Ureter (tissue), 1 donor: Measurements from ENCODE around the gene G6PC1. TPM values are rescaled to one million over a fixed set of nuclear protein-coding genes. Genes with fewer than 3 reads are reported as not detected.

Experiments
- DNase-seq: peaks from one replicate; pipeline ENCODE4 v3.0.0-alpha.2; 2020; ENCODE audit warnings: low spot score
- total RNA-seq: library from RNA; stranded (reverse); gene quantifications from one replicate; pipeline ENCODE4 v1.2.4, GENCODE V29; 2023
- donor health status: DM: yes; HTN: yes; CAD: no.

G6PC1 gene
- total RNA-seq, 1 donor from 2014 or later, result not detected

DNA sequence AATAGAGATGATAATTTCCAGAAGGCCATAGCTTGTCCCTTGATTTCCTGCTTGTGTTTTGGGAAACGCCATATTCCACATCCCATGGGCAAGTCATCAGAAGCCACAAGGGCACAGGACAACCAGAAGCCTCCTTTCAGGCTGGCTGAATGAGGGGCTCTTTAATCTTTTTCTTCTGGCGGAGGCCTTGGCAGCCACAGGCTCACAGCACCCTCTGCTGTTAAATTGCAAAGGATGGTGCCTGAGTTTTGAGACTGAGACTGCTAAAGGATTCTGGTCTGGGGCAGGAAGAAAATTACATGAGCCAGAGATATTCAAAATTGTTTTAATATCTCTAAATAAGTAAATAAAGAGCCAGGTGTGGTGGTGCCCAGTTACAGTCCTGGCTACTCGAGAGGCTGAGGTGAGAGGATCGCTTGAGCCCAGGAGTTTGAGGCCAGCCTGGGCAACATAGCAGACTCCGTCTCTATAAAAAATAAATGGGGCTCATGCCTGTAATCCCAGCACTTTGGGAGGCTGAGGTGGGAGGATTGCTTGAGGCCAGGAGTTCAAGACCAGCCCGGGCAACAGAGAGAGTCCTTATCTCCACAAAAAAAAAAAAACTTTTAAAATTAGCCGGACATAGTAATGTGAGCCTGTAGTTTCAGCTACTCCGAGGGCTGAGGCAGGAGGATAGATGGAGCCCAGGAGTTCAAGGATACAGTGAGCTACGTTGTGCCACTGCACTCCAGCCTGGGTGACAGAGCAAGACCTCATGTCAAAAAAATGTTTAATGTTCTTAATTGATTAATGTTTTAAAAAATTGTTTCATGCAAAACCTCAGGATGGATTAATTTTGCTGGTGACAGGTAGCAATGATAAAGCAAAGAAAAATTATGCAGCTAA lies 37.4 kb downstream of the G6PC1 start:
- peak; percentile 56 for DNase-seq

DNA sequence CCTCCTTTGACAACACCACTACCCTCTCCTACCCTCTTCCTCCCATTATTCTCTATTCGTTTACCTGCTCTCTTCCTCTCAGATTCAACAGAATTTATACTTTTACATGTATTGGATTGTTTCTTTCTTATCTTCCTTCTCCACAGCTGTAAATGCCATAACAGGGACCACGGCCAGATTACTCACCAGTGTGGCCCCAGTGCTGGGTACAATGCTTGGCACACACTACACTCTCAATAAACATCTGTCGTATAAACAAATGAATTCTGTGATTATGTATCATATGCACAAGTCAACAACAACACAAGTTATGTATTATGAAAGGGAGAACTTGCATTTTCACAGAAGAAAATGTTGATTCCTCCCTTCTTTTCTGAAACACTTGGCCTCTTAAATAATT lies 43.6 kb downstream of the G6PC1 start:
- DNase-seq, result no peak

- DNase-seq, result no peak
Observed at GRCh38 chr17:42946812-42947211, 46.2 kb downstream of the G6PC1 start.

- DNase-seq, result no peak
Observed at GRCh38 chr17:42950044-42950783, 49.6 kb downstream of the G6PC1 start.

Other genes starting within 250 kb of the G6PC1 start
- 41.0 TPM for gene TUBG2, start 241.5 kb upstream of the G6PC1 start, total RNA-seq
- 64.2 TPM for gene PLEKHH3, start 223.8 kb upstream of the G6PC1 start, total RNA-seq
- 1.1 TPM for gene CCR10, start 219.0 kb upstream of the G6PC1 start, total RNA-seq
- 15.3 TPM for gene CNTNAP1, start 218.3 kb upstream of the G6PC1 start, total RNA-seq
- 45.7 TPM for gene EZH1, start 155.8 kb upstream of the G6PC1 start, total RNA-seq
- gene RAMP2, start 139.6 kb upstream of the G6PC1 start, total RNA-seq, result 41.9 TPM
- 54.0 TPM for gene VPS25, start 127.3 kb upstream of the G6PC1 start, total RNA-seq
- not detected for gene WNK4, start 120.2 kb upstream of the G6PC1 start, total RNA-seq
- 80.4 TPM for gene COA3, start 102.1 kb upstream of the G6PC1 start, total RNA-seq
- gene CNTD1, start 101.9 kb upstream of the G6PC1 start, total RNA-seq, result 0.75 TPM
- gene BECN1, start 76.5 kb upstream of the G6PC1 start, total RNA-seq, result 101 TPM
- gene PSME3, start 67.4 kb upstream of the G6PC1 start, total RNA-seq, result 113 TPM
- 3.6 TPM for gene AOC2, start 56.2 kb upstream of the G6PC1 start, total RNA-seq
- gene AOC3, start 49.6 kb upstream of the G6PC1 start, total RNA-seq, result 89.9 TPM
- gene AARSD1, start 63.7 kb downstream of the G6PC1 start, total RNA-seq, result 69.1 TPM
- gene PTGES3L, start 79.3 kb downstream of the G6PC1 start, total RNA-seq, result 2.7 TPM
- 24.7 TPM for gene RUNDC1, start 79.8 kb downstream of the G6PC1 start, total RNA-seq
- gene RPL27, start 97.6 kb downstream of the G6PC1 start, total RNA-seq, result 1,133 TPM
- 30.5 TPM for gene IFI35, start 106.0 kb downstream of the G6PC1 start, total RNA-seq
- gene VAT1, start 121.6 kb downstream of the G6PC1 start, total RNA-seq, result 128 TPM
- 3.0 TPM for gene RND2, start 124.4 kb downstream of the G6PC1 start, total RNA-seq
- 9.7 TPM for gene BRCA1, start 224.6 kb downstream of the G6PC1 start, total RNA-seq